Natural killer cell (primary cell): ENCODE data around the gene MEPE. TPM values are rescaled to one million over a fixed set of nuclear protein-coding genes. Genes with fewer than 3 reads are reported as not detected.

ENCODE experiments used
- ATAC-seq, 3 donors: fragments of 150-1000 bp in 2 of 3; fragments of 200-7000 bp in 1 of 3; cut with Tn5 transposase; 1 replicate in 1 of 3; 2 replicates in 2 of 3; pipeline ENCODE4 v1.10.0; 2021; ENCODE audit warnings: mild to moderate bottlenecking in 2 of 3, moderate library complexity in 2 of 3
- DNase-seq, 2 donors: peaks; one replicate each; pipeline versions ENCODE4 v3.0.0 to v3.0.0-alpha.2; 2013 to 2021; ENCODE audit warnings: mixed read lengths in 1 of 2
- H3K27ac ChIP-seq: one replicate; pipeline ENCODE4 v1.5.1; 2013; ENCODE audit warnings: mild to moderate bottlenecking, low read length
- H3K27me3 ChIP-seq: one replicate; pipeline ENCODE4 v1.6.1; 2013; ENCODE audit warnings: low read length; ENCODE audit not compliant: control insufficient read depth, insufficient read depth
- H3K36me3 ChIP-seq: one replicate; pipeline ENCODE4 v1.6.1; 2013; ENCODE audit warnings: low read length; ENCODE audit not compliant: control insufficient read depth, insufficient read depth
- H3K4me1 ChIP-seq: one replicate; pipeline ENCODE4 v1.6.1; 2013; ENCODE audit warnings: low read length; ENCODE audit not compliant: control insufficient read depth, insufficient read depth
- H3K4me3 ChIP-seq: one replicate; pipeline ENCODE4 v1.5.1; 2013; ENCODE audit warnings: low read length
- H3K9me3 ChIP-seq: one replicate; pipeline ENCODE4 v1.6.1; 2013; ENCODE audit warnings: low read length; ENCODE audit not compliant: control insufficient read depth, insufficient read depth
- H3K27ac Mint-ChIP-seq, 2 donors: one replicate each; pipeline ENCODE4 v1.8.0; 2022; ENCODE audit warnings: mild to moderate bottlenecking in 2 of 2, mixed read lengths in 2 of 2, moderate library complexity in 1 of 2
- H3K27me3 Mint-ChIP-seq, 2 donors: one replicate each; pipeline ENCODE4 v1.8.0; 2022; ENCODE audit warnings: low read depth in 2 of 2, mixed read lengths in 2 of 2
- H3K36me3 Mint-ChIP-seq: one replicate; pipeline ENCODE4 v1.8.0; 2022; ENCODE audit warnings: mixed read lengths
- H3K4me1 Mint-ChIP-seq, 2 donors: one replicate each; pipeline ENCODE4 v1.8.0; 2022; ENCODE audit warnings: mixed read lengths in 2 of 2
- H3K4me3 Mint-ChIP-seq: one replicate; pipeline ENCODE4 v1.8.0; 2022; ENCODE audit warnings: mild to moderate bottlenecking, moderate library complexity, mixed read lengths
- H3K9me3 Mint-ChIP-seq, 2 donors: one replicate each; pipeline ENCODE4 v1.8.0; 2022; ENCODE audit warnings: mixed read lengths in 2 of 2
- CTCF ChIP-seq: fragments of 200-600 bp; IDR thresholded peaks from one replicate; pipeline ENCODE4 v1.8.0; 2022; ENCODE audit warnings: antibody characterized with exemption
- WGBS: methylation state at CpG from one replicate; pipeline ENCODE4 v1.1.7; 2013; ENCODE audit warnings: missing lambda C conversion rate; ENCODE audit not compliant: insufficient coverage; 5-methylcytosine and 5-hydroxymethylcytosine counted together
- intact Hi-C: fragments of 100-400 bp; cut with micrococcal nuclease; formaldehyde crosslinking; loops from one replicate; pipeline ENCODE4 v1.14.2; 2022
- total RNA-seq, 4 donors: library from RNA; stranded (reverse); fragments of 120-200 nt in 1 of 4; gene quantifications; one replicate each; pipeline versions ENCODE4 v1.2.3 to v1.2.4, GENCODE V29; 2013 to 2022

MEPE gene
- total RNA-seq, 3 donors from 2014 or later (not counting 1 experiment from before 2014, with no cell fraction given), result not detected

GRCh38 chr4:87872028-87872427 is 39.3 kb downstream of the MEPE start:
- H3K4me3 Mint-ChIP-seq, result no peak overlapping the region
- no CpG with 5 or more reads among the region's 1 CpG for WGBS
- H3K9me3 Mint-ChIP-seq, result no peaks in the 10 kb centered on the region
- H3K4me1 Mint-ChIP-seq, result peaks cover 0 to 6% of the 10 kb centered on the region in 2 donors
- no peaks in the 10 kb centered on the region for H3K36me3 Mint-ChIP-seq
- no peak overlapping the region for H3K4me3 ChIP-seq
- no peaks in the 10 kb centered on the region for H3K4me1 ChIP-seq
- H3K36me3 ChIP-seq, result no peaks in the 10 kb centered on the region
- H3K27ac Mint-ChIP-seq, result no peak overlapping the region
- no peak for TF ChIP-seq CTCF
- H3K27me3 ChIP-seq, result no peaks in the 10 kb centered on the region
- intact Hi-C loops, result no loop called here
- DNase-seq (no peak), ATAC-seq (no peak)
- H3K27me3 Mint-ChIP-seq, result peaks cover 11 to 27% of the 10 kb centered on the region in 2 donors
- no peak overlapping the region for H3K27ac ChIP-seq
- H3K9me3 ChIP-seq, result no peaks in the 10 kb centered on the region

GRCh38 chr4:87875191-87875590 is 42.4 kb downstream of the MEPE start:
- no peak for DNase-seq

GRCh38 chr4:87880106-87880505 is 47.3 kb downstream of the MEPE start:
- ATAC-seq, result no peak
- peaks cover 3 to 26% of the 10 kb centered on the region in 2 donors for H3K27me3 Mint-ChIP-seq

More at GRCh38 chr4:87875191-87875590, 42.4 kb downstream of the MEPE start:
- Histone ChIP-seq H3K4me3 (no peak overlapping the region), H3K27me3 (no peaks in the 10 kb centered on the region), H3K4me1 (no peaks in the 10 kb centered on the region), H3K27ac (no peak overlapping the region), H3K36me3 (no peaks in the 10 kb centered on the region), H3K9me3 (no peaks in the 10 kb centered on the region)
- 43% methylated on average over 2 of the region's 2 CpGs for WGBS
- TF ChIP-seq CTCF, result no peak
- peaks cover 6% of the 10 kb centered on the region for H3K36me3 Mint-ChIP-seq
- H3K9me3 Mint-ChIP-seq, result no peaks in the 10 kb centered on the region
- H3K27me3 Mint-ChIP-seq, result peaks cover 5 to 27% of the 10 kb centered on the region in 2 donors
- no peak for ATAC-seq
- intact Hi-C loops, result no loop called here
- H3K4me3 Mint-ChIP-seq, result no peak overlapping the region
- H3K4me1 Mint-ChIP-seq, result peaks cover 0 to 6% of the 10 kb centered on the region in 2 donors
- no peak overlapping the region for H3K27ac Mint-ChIP-seq

More at GRCh38 chr4:87880106-87880505, 47.3 kb downstream of the MEPE start:
- no peaks in the 10 kb centered on the region for H3K9me3 Mint-ChIP-seq
- no peak overlapping the region for H3K27ac Mint-ChIP-seq
- 47% methylated on average over 1 of the region's 1 CpG for WGBS
- no peak overlapping the region for H3K4me3 Mint-ChIP-seq
- DNase-seq, result no peak
- Histone ChIP-seq H3K27me3 (no peaks in the 10 kb centered on the region), H3K27ac (no peak overlapping the region), H3K4me1 (no peaks in the 10 kb centered on the region), H3K36me3 (no peaks in the 10 kb centered on the region), H3K4me3 (no peak overlapping the region), H3K9me3 (no peaks in the 10 kb centered on the region)
- intact Hi-C loops, result no loop called here
- no peak for TF ChIP-seq CTCF
- peaks cover 6% of the 10 kb centered on the region for H3K36me3 Mint-ChIP-seq
- peaks cover 0 to 4% of the 10 kb centered on the region in 2 donors for H3K4me1 Mint-ChIP-seq
